DOHH2 (cell line): ENCODE results near the gene TMEM74B.

ENCODE experiments used
- CTCF ChIP-seq: fragments of 200-600 bp; sonication (generic); IDR thresholded peaks from one replicate; pipeline ENCODE4 v1.5.1; 2014; ENCODE audit warnings: antibody characterized with exemption, mild to moderate bottlenecking, low read depth, low read length; ENCODE audit not compliant: poor library complexity, severe bottlenecking
- EZH2phosphoT487 ChIP-seq: fragments of 200-600 bp; sonication (generic); IDR thresholded peaks from 2 replicates; pipeline ENCODE4 v1.6.1; 2017; ENCODE audit warnings: borderline replicate concordance, mild to moderate bottlenecking, antibody characterized with exemption, low read length, moderate library complexity, mixed read lengths

- TF ChIP-seq EZH2phosphoT487 (no peak), CTCF (no peak)
Observed at GRCh38 chr20:1163653-1164052, 21.1 kb downstream of the TMEM74B start.
